ENCODE results near the gene GSK3B. TPM values are rescaled to one million over a fixed set of nuclear protein-coding genes. Genes with fewer than 3 reads are reported as not detected.

The GSK3B gene
- total and polyA plus RNA-seq, 2 donors from 2014 or later: 6.4 to 52.1 TPM

- H3K27ac ChIP-seq (ENCODE audit: low read depth in 2 of 2, low read length in 2 of 2): no peak overlapping the region
- H3K9ac ChIP-seq (ENCODE audit: low read length in 3 of 3): no peak overlapping the region
- H3K4me3 ChIP-seq (ENCODE audit: low read length in 3 of 3): no peak overlapping the region
- no peak for FAIRE-seq
- H3K9me3 ChIP-seq (ENCODE audit: control insufficient read depth in 2 of 3, insufficient read depth in 1 of 3, low read length in 3 of 3): no peaks in the 10 kb centered on the region
- H3K27me3 ChIP-seq (ENCODE audit: control insufficient read depth, insufficient read depth, low read length): no peaks in the 10 kb centered on the region
- no peak for DNase-seq
- intact Hi-C loops (cut with DNase I): no loop called here
- H3K4me1 ChIP-seq (ENCODE audit: control insufficient read depth in 2 of 3, insufficient read depth in 2 of 3, low read depth in 1 of 3, low read length in 3 of 3): no peaks in the 10 kb centered on the region
- TF ChIP-seq CTCF (IDR thresholded peaks at IDR 0.05; ENCODE audit: borderline replicate concordance, extremely low read depth, insufficient read depth): no peak
- no peaks in the 10 kb centered on the region for H3K36me3 ChIP-seq (ENCODE audit: control insufficient read depth in 2 of 3, insufficient read depth in 3 of 3, low read length in 3 of 3)
Measured at GRCh38 chr3:120029749-120030148, 64.5 kb downstream of the GSK3B start.

GRCh38 chr3:120028271-120029047 is 65.8 kb downstream of the GSK3B start:
- DNase-seq (peak in 1 of 5 donors; percentile 40), FAIRE-seq (no peak)
- Histone ChIP-seq H3K4me3 (ENCODE audit: low read length in 3 of 3) (no peak overlapping the region), H3K4me1 (ENCODE audit: control insufficient read depth in 2 of 3, insufficient read depth in 2 of 3, low read depth in 1 of 3, low read length in 3 of 3) (no peaks in the 10 kb centered on the region), H3K27me3 (ENCODE audit: control insufficient read depth, insufficient read depth, low read length) (no peaks in the 10 kb centered on the region), H3K27ac (ENCODE audit: low read depth in 2 of 2, low read length in 2 of 2) (no peak overlapping the region), H3K36me3 (ENCODE audit: control insufficient read depth in 2 of 3, insufficient read depth in 3 of 3, low read length in 3 of 3) (no peaks in the 10 kb centered on the region), H3K9me3 (ENCODE audit: control insufficient read depth in 2 of 3, insufficient read depth in 1 of 3, low read length in 3 of 3) (no peaks in the 10 kb centered on the region), H3K9ac (ENCODE audit: low read length in 3 of 3) (no peak overlapping the region)
- no peak for TF ChIP-seq CTCF (IDR thresholded peaks at IDR 0.05; ENCODE audit: borderline replicate concordance, extremely low read depth, insufficient read depth)
- intact Hi-C loops (cut with DNase I): no loop called here

GRCh38 chr3:120027226-120027625 is 67.0 kb downstream of the GSK3B start:
- intact Hi-C loops (cut with DNase I): no loop called here
- H3K9me3 ChIP-seq (ENCODE audit: control insufficient read depth in 2 of 3, insufficient read depth in 1 of 3, low read length in 3 of 3): no peaks in the 10 kb centered on the region
- no peak overlapping the region for H3K4me3 ChIP-seq (ENCODE audit: low read length in 3 of 3)
- H3K9ac ChIP-seq (ENCODE audit: low read length in 3 of 3): no peak overlapping the region
- H3K36me3 ChIP-seq (ENCODE audit: control insufficient read depth in 2 of 3, insufficient read depth in 3 of 3, low read length in 3 of 3): no peaks in the 10 kb centered on the region
- H3K27me3 ChIP-seq (ENCODE audit: control insufficient read depth, insufficient read depth, low read length): no peaks in the 10 kb centered on the region
- FAIRE-seq (no peak), DNase-seq (no peak)
- TF ChIP-seq CTCF (IDR thresholded peaks at IDR 0.05; ENCODE audit: borderline replicate concordance, extremely low read depth, insufficient read depth): no peak
- no peak overlapping the region for H3K27ac ChIP-seq (ENCODE audit: low read depth in 2 of 2, low read length in 2 of 2)
- H3K4me1 ChIP-seq (ENCODE audit: control insufficient read depth in 2 of 3, insufficient read depth in 2 of 3, low read depth in 1 of 3, low read length in 3 of 3): no peaks in the 10 kb centered on the region

Measured in kidney (tissue), 14 donors.